Esophagus muscularis mucosa (tissue), 4 donors: ENCODE measurements around the gene SLC26A6.

Source experiments
- EP300 ChIP-seq: sonication (generic); formaldehyde crosslinking; IDR thresholded peaks from one replicate; pipeline ENCODE4 v1.6.1; 2017; ENCODE audit warnings: antibody characterized with exemption
- POLR2A ChIP-seq: fragments of 450-650 bp; IDR thresholded peaks from one replicate; pipeline ENCODE4 v1.6.1; 2017; ENCODE audit warnings: antibody characterized with exemption, moderate library complexity, mild to moderate bottlenecking, low read depth
- TF ChIP-seq, protein P1 (sequence below), 3 experiments: fragments of 200-600 bp in 2 of 3; fragments of 450-650 bp in 1 of 3; sonication (generic) in 2 of 3; IDR thresholded peaks; one replicate each; pipeline ENCODE4 v1.5.1; 2017 to 2019; ENCODE audit warnings: antibody characterized with exemption in 3 of 3, mild to moderate bottlenecking in 2 of 3, moderate library complexity in 1 of 3

GRCh38 chr3:48607519-48607918 is 27.7 kb downstream of the SLC26A6 start:
- TF ChIP-seq, protein P1, sequence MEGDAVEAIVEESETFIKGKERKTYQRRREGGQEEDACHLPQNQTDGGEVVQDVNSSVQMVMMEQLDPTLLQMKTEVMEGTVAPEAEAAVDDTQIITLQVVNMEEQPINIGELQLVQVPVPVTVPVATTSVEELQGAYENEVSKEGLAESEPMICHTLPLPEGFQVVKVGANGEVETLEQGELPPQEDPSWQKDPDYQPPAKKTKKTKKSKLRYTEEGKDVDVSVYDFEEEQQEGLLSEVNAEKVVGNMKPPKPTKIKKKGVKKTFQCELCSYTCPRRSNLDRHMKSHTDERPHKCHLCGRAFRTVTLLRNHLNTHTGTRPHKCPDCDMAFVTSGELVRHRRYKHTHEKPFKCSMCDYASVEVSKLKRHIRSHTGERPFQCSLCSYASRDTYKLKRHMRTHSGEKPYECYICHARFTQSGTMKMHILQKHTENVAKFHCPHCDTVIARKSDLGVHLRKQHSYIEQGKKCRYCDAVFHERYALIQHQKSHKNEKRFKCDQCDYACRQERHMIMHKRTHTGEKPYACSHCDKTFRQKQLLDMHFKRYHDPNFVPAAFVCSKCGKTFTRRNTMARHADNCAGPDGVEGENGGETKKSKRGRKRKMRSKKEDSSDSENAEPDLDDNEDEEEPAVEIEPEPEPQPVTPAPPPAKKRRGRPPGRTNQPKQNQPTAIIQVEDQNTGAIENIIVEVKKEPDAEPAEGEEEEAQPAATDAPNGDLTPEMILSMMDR (IDR thresholded peaks at IDR 0.05), result no peak
- TF ChIP-seq POLR2A, result no peak
- TF ChIP-seq EP300, result no peak
